Stimulated activated CD4-positive, alpha-beta T cell treated with anti-CD3 and anti-CD28 coated beads, TNF-alpha, amount 100 ng/mL, for 4 hours (primary cell): ENCODE measurements around the gene MYO1D.
A peak's percentile ranks its signal among the peaks of the same experiment; 100 is the strongest.

Experiments
- DNase-seq, 3 experiments: peaks; one replicate each; pipeline ENCODE4 v3.0.0-alpha.2; 2020; ENCODE audit warnings: low read depth in 3 of 3

MYO1D gene

DNA sequence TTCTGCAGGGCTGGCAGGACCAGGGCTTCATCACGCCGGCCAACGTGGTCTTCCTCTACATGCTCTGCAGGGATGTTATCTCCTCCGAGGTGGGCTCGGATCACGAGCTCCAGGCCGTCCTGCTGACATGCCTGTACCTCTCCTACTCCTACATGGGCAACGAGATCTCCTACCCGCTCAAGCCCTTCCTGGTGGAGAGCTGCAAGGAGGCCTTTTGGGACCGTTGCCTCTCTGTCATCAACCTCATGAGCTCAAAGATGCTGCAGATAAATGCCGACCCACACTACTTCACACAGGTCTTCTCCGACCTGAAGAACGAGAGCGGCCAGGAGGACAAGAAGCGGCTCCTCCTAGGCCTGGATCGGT is 388.8 kb downstream of the MYO1D start:
- DNase-seq: no peak

DNA sequence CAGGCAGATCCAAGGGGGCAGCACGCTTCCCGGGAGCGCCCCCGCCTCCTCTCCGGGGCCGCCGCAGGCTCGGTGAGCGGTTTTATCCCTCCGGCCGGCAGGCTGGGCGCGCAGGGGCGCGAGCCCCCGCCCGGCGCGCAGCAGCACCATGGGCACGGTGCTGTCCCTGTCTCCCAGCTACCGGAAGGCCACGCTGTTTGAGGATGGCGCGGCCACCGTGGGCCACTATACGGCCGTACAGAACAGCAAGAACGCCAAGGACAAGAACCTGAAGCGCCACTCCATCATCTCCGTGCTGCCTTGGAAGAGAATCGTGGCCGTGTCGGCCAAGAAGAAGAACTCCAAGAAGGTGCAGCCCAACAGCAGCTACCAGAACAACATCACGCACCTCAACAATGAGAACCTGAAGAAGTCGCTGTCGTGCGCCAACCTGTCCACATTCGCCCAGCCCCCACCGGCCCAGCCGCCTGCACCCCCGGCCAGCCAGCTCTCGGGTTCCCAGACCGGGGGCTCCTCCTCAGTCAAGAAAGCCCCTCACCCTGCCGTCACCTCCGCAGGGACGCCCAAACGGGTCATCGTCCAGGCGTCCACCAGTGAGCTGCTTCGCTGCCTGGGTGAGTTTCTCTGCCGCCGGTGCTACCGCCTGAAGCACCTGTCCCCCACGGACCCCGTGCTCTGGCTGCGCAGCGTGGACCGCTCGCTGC is 389.3 kb downstream of the MYO1D start:
- DNase-seq: no peak

DNA sequence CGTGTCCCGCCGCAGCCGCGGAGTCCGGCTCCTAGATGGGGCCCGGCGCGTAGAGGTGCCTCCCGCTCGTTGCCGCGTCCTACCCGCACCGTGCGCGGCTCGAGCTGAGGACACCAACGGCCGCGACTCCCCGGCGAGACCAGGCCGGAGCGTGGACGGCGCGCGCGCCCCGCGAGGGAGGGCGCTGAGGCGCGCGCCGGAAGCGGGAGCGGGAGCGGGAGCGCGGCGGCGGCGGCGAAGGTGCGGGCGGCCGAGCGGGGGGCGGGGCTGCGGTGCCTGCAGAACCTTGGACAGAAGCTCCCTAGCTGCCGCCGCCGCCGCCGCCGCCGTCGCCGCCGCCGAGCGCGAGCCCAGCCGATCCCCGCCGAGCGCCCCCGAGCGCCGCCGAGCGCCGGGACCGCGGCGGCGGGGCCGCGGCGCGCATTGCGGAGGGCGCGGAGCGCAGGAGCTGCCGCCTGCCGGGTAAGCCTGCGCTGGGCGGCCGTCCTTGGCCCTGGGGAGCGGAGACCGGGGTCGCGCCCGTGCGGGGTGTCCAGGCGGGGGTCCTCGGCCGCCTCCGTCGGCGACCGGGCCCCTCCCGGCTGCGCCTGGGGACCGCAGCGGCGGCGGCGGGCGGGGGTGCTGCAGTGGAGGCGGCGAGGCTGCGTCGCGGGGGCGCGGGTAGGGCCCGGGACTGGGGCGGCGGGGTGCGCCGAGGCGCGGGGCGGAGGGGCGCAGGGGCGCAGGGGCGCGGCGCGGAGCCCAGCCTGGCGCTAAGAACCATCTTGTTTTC is 390.0 kb downstream of the MYO1D start, which contains the start of gene CDK5R1:
TSS of gene CDK5R1 (plus strand) at position 293 of the 772 bp plus-strand sequence. CDS start 628 bp downstream, outside the sequence.
- DNase-seq: peak; percentile 40 to 62 (median 41)

DNA sequence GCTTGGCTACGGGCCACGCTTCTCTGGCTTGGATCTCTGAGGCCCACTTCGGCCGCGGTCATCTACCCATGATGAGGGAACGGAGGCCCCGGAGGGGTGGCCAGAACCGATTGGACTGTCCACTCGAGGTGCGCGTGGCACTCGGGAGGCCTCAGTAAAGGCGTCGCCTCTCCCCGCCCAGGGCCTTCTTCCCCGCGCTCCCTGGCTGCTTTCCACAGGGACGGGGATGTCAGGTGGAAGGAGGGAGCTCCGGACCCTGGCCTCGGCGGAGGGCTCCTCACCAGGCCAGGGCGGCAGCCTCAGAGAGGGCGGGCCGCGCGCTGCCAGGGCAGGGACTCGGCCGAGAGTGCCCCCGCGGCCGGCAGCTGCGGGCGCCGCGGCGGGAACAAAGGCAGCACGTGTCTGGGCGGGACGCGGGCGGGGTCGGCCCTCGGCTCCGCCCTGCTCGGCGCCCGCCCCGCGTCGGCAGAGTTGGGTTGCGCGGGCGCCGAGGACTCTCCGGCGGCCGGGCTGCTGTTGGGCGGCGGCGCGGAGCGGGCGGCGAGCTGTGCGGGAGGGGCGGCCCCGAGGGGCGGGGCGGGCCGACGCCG is 390.7 kb downstream of the MYO1D start:
- DNase-seq: peak; percentile 47 to 59 (median 59)

DNA sequence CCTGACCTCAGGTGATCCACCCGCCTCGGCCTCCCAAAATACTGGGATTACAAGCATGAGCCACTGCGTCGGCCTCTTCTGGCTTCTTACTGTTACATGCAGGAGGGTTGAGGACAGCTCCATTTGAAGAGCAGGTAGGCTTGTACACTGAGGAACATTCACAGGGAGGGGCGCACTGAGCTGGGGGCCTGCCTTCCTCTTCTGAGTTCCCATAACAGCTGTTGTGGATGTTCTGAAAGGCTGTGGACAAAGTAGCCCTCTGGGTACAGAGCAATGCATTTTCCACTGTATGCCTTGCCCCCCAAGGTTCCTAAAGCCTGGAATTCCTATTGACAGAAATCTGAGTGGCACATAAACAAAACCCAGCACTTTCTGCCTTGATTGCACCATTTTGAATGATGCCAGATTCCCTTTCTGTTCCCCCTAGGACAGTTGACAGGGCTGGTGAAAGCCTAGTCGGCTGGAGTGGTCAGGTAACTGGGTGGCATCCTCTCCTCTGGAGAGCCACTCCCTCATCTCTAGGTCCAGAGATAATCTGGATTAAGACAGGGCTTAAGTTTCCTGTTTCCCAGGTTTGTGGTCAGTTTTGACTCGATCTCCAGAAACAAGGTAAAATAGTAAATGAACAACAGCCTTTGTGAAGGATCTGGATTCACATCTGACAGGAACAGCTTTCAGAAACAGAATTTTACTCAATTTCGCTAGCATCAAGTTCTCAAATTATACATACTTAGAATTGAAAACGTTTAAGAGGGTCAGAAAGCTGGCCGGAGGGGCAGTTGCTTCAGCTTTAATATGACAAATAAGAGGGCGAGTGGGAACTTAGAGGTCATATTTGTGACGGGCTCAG is 391.4 kb downstream of the MYO1D start:
- DNase-seq: no peak

DNA sequence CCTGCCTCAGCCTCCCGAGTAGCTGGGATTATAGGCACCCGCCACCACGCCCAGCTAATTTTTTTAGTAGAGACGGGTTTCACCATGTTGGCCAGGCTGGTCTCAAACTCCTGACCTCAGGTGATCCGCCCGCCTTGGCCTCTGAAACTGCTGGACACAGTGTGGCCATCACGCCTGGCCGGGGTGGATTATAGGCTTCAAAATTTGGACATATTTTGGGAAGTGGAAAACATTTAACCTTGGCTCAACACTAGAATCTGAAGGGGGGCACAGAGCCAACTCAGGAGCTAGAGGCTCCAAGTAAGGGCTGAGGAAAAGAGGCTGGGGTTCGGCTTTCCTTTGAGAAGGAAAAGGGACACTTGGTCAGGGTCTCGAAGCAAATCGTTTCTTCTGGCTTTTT is 392.3 kb downstream of the MYO1D start:
- no peak for DNase-seq

DNA sequence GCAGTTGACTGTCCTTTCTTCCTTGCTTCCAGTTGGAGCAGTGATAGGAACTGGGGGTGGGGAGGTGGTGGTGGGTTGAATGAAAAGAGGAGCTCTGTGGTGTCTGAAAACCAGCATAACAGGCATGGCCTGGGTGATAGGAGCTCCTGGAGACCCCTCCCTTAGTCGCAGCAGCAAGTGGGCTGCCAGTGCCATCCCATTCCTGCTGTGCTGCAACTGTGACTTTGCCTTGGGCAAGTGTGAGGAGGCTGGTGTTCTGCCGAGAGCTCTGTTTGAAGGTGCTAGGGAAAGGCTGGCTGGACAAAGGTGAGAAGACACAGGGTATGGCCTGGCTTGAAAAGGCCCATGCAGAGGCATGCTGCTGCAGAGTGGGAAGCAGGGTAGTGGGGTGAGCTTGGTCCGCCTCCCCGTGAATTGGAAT is 392.9 kb downstream of the MYO1D start:
- no peak for DNase-seq

DNA sequence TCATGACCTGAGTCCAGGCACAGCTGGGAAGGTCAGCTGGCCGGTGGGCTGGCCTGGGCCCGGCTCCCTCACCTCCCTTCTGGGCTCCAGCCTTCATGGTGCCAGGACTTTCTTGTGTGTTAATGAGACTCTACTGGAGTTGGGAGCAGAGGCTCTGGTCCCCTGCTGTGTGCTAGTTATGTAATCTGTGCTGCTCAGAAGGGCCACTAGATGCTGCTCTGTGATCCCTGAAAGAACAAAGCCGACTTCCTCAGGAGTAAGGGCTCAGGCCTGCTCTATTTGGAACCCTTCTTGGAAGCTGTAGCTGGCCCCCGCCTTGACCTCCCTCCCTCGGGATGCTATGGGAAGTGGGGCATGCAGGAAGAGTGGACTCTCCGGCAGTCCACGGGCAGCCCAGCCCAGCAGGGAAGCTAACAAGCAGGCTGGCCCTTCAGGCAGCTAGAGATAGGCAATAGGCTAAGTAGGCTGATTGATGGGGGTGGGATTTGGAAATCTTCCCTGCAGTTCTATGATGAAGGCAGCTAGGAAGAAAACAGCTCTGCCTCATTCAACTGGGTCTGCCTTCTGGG is 393.4 kb downstream of the MYO1D start:
- peak in 1 of 3 experiments; percentile 13 for DNase-seq

DNA sequence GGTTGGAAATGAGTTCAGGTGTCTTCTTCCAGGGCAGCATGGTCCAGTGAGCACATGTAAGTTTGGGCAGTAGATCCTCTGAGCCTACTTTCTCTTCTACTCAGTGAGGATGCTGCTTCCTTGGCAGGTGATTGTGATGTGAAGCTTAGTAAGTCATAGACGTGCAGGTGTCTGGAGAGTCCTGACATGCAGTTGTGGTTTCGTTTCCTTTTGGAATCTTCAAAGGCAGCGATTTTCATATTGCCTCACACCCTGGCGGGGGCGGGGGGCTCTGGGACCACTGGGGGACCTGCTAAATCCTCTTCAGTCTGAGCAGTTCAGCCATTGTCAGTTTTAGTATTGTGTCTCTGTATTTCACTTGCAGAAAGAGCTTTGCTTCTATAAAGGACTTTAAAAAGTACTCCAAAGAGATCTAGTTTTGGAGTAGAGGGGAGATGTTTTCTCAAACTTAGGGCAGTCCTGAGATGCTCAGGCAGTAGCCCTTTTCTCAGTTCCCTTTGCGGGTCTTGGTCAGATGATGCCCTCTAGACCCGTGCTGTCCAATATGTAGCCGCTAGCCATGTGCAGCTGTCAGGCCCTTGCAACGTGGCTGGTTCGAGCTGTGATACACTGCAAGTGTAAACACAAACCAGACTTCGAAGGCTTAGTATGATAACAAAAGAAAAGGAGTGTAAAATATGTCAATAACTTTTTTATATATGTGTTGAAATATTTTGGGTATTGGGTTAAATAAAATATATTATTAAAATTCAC is 394.2 kb downstream of the MYO1D start:
- DNase-seq: no peak

DNA sequence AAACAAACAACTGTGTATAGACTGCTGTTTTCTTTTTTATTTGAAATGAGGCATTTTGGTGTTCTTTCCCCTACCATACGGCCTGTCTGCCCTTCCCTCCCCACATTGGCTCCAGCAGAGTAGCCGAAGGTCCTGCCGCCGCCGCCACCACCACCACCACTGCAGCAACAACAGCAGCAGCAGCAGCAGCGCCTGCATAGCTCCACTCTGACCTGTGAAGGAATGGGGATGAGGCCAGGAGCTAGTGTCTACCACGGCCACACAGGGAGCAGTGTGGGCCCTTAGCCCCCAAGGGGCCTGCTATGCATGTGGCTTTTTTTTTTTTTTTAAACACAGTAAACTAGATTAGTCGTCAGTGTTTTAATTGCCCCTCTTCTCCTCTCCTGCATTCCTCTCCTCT is 395.7 kb downstream of the MYO1D start:
- no peak for DNase-seq

DNA sequence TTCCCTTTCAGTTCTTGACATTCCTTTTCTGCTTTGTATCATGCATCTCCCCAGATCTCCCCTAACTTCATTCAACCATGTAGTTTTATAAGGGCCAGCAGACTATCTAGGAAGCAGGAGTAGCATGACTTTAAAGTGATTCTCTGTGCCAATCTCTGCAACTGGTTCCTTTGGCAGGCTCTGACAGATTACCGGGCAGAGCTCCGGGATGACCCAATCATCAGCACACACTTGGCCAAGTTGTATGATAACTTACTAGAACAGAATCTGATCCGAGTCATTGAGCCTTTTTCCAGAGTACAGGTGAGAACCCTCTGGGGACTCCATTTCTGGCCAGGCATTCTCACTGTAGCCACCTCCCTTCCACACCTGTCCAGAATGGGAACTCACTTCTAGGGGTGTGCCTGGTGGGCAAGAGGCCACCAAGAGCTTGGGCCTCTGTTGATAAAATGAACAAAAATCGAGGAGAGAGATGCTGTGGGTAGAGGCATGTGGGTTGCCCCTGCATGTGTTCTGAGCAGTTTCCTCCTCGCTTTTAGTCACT is 397.8 kb downstream of the MYO1D start:
- DNase-seq: no peak

DNA sequence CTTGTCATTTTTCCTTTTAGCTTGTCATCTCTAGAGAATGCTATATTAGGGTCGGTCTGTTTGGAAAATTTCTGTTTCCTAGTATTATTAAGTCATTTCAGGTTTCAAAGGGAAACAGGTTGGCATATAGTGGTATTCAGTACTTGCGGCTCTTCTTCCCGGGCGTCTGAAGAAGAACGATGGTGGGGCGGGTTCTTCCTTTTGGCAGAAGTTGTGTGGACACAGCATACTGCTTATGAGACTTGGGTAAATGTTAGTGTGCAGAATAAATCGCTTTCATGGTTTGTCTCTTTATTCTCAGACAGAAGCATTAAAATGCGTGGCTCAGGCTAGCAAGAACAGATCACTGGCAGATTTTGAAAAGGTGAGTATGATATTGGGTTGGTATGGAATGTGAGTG is 399.7 kb downstream of the MYO1D start:
- no peak for DNase-seq

DNA sequence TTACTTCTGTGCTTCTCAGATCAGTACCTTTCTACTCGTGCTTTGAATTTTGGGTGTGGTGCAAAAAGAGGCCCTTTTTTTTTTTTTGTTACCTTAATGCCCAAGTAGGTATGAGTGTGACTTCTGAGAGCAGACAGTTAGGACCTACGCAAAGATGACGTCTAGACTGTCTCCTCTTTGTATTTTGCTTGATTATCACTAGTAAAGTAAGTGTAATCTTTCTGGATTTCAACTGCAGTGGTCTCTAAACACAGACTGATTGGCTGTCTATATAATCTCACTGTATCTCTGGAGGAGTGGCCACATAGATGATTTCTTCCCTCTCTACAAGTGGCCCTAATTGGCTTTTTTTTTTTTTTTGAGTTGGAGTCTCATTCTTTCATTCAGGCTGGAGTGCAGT is 401.7 kb downstream of the MYO1D start:
- no peak for DNase-seq

DNA sequence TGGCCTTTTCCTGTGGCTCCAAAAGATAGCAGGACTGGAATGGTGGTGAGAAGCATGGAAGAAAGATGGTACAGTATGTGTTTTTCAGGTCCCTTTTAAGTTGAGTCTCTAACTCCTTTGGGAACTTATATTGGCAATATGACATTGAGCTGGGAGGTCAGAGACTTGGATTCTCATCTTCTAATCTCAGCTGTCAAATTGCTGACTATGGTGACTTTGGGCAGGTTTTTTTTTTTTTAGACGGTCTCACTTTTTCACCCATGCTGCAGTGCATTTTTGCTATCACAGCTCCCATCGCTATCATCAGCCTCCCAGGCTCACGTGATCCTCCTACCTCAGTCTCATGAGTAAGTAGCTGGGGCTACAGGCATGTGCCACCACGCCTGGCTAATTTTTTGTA is 405.3 kb downstream of the MYO1D start:
- no peak for DNase-seq

DNA sequence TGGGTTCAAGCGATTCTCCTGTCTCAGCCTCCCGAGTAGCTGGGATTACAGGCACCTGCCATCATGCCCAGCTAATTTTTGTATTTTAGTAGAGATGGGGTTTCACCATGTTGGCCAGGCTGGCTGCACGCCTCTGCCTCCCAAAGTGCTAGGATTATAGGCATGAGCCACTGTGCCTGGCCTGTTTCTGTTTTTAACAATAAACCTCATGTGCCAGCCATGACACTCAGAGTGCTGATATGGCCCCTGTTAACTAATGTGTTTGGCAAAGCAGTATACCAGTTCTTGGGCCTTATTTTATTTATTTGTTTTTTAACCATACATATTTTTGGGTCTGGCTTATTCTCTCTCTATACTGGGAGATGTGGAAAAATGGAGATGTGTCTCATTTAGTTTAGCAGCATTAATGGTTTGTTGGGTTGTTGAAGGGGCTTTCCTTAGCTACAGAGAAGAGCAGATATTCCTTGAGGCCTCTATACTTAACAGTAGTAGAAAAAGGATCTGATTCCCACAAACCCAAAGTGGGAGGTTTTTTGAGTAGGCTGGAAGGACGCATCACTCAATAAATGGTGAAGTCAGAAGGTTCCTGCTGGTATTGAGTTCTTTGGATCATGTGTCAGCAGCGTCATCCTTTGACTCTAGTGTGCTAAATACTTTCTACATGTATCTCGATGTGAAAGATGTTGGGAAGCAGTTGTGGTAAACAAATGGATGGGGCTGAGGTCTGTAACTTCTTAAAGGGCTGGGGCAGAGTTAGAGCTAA is 406.3 kb downstream of the MYO1D start:
- DNase-seq: no peak

DNA sequence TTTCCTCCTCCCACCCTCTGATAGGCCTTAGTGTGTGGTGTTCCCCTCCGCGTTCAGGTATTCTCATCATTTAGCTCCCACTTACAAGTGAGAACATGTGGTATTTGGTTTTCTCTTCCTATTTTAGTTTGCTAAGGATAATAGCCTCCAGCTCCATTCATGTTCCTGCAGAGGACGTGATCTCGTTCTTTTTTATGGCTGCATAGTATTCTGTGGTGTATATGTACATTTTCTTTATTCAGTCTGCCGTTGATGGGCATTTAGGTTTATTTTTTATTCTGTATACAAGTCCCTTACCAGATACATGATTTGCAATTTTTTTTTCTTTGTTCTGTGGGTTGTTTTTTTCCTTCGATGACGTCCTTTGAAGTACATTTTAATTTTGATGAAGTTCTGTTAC is 409.0 kb downstream of the MYO1D start:
- DNase-seq: no peak

DNA sequence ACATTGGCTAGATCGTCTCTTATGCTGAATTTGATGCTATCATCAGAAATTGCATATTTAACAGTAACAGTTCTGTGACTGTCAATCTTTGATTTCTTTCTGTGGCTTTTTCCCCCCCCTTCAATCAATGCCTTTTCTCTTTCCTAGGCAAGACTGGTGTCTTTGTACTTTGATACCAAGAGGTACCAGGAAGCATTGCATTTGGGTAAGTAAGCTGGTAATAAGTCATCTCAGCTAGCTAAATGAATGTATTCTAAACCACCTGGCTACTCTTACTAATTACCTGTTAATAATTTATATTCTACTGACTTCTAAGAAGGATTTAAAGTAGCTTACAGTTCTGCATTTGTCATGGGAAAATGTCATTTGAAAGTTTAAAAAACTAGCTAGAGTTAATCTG is 412.6 kb downstream of the MYO1D start:
- no peak for DNase-seq

DNA sequence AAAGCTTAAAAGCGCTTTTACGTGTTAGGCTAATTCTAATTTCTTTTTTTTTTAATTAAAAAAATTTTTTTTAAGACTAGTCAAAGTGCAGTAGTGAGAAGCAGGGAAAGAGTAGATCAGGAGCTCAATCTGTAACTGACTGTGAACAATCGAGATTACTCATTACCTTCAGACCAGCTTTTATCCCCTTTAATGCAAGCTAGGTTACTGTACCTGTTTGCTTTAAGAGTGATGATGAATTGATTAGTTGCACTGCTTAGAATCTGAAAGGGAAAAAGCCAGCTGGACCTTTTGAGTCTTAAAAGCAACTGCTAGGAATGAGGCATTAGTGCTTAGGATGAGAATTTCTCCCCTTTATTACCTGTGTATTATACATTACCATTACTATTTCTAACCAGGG is 413.6 kb downstream of the MYO1D start:
- DNase-seq: no peak

DNA sequence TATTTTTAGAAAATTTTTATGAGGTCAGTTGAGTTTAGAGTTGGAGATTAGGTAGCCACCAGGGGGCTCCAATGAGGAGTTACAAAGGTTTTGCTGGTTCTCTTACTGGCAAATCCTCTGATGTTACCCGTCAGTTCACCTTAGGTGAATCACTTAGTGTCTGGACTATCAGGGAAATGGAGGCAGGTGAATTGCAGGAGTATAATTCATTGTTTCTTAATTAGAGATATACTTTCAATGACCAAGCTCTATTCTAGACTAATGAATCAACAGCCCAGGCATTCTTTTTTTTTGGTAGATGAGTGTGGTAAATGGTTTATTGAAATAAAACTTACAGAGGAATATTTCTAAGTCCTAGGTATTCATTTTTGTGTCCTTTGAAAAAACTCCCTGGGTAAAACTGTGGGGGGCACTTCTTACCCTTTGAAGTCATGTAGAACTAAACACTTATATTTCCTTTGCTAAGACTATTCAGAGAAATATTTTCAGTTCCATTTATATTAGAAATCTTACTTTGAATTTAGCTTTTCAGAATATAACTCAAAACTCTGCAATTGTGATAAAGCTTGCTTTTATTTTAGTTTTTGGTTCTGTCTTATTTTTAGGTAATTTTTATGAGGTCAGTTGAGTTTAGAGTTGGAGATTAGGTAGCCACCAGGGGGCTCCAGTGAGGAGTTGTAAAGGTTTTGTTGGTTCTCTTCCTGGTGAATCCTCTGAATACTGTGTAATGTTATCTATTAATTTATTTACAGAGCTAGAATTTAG is 414.9 kb downstream of the MYO1D start:
- DNase-seq: peak in 2 of 3 experiments; percentile 24 to 45
